GM19328 (cell line): ENCODE measurements around the gene KLHL14.
"Not testable (repeated sequence)": the region's sequence is repeated elsewhere in the genome, so short reads cannot be mapped to it uniquely, and the experiment has no call there.

Experiments
- ATAC-seq: cut with Tn5 transposase; IDR thresholded peaks from one replicate; pipeline ENCODE4 v1.9.1; 2021; ENCODE audit warnings: mild to moderate bottlenecking, moderate library complexity; ENCODE audit not compliant: unreplicated experiment

The KLHL14 gene

GRCh38 chr18:32772581-32773381, at the start of gene KLHL14:
KLHL14 (minus strand) TSS chr18:32773023; CDS start chr18:32770591, 2,432 bp downstream.
- no peak for ATAC-seq

GRCh38 chr18:32822197-32822596, 49.4 kb upstream of the KLHL14 start:
- ATAC-seq, result no peak

- no peak for ATAC-seq
Measured at GRCh38 chr18:32815881-32816280, 43.1 kb upstream of the KLHL14 start.

- no peak for ATAC-seq
Measured at GRCh38 chr18:32812342-32812741, 39.5 kb upstream of the KLHL14 start.

GRCh38 chr18:32810314-32810713, 37.5 kb upstream of the KLHL14 start:
- ATAC-seq, result no peak

GRCh38 chr18:32805354-32805753, 32.5 kb upstream of the KLHL14 start:
- no peak for ATAC-seq

- no peak for ATAC-seq
Measured at GRCh38 chr18:32804134-32804888, 31.5 kb upstream of the KLHL14 start.

- peak; percentile 91 for ATAC-seq
Measured at GRCh38 chr18:32803568-32803967, 30.7 kb upstream of the KLHL14 start.

GRCh38 chr18:32802591-32803451, 30.0 kb upstream of the KLHL14 start:
- ATAC-seq, result peak; percentile 45

GRCh38 chr18:32801228-32801627, 28.4 kb upstream of the KLHL14 start:
- ATAC-seq, result no peak

GRCh38 chr18:32798209-32798960, 25.6 kb upstream of the KLHL14 start:
- no peak for ATAC-seq

GRCh38 chr18:32794667-32795066, 21.8 kb upstream of the KLHL14 start:
- not testable (repeated sequence) for ATAC-seq

GRCh38 chr18:32779010-32779409, 6.2 kb upstream of the KLHL14 start:
- ATAC-seq, result no peak

GRCh38 chr18:32777049-32777448, 4.2 kb upstream of the KLHL14 start:
- no peak for ATAC-seq

- ATAC-seq, result no peak
Measured at GRCh38 chr18:32776561-32776960, 3.7 kb upstream of the KLHL14 start.

GRCh38 chr18:32775628-32776027, 2.8 kb upstream of the KLHL14 start:
- ATAC-seq, result no peak

- no peak for ATAC-seq
Measured at GRCh38 chr18:32773382-32773712, 524 bp upstream of the KLHL14 start.

- ATAC-seq, result no peak
Measured at GRCh38 chr18:32771871-32772580, 797 bp downstream of the KLHL14 start.

- ATAC-seq, result no peak
Measured at GRCh38 chr18:32771169-32771751, 1.6 kb downstream of the KLHL14 start.
